Right forelimb (tissue), 1 donor: ENCODE results near the gene SKIL.
A peak's percentile ranks its signal among the peaks of the same experiment; 100 is the strongest.

Experiments used
- DNase-seq: peaks from one replicate; pipeline ENCODE4 v3.0.0-alpha.2; 2018

Gene SKIL

GRCh38 chr3:170405101-170405500 is 47.6 kb downstream of the SKIL start:
- no peak for DNase-seq

- DNase-seq: no peak
These were observed 53.0 kb downstream of the SKIL start for GRCh38 chr3:170410428-170411029.

- no peak for DNase-seq
These were observed 55.8 kb downstream of the SKIL start for GRCh38 chr3:170413291-170413690.

GRCh38 chr3:170414202-170414663 is 56.7 kb downstream of the SKIL start:
- DNase-seq: peak; percentile 58

GRCh38 chr3:170417090-170417489 is 59.6 kb downstream of the SKIL start:
- no peak for DNase-seq

GRCh38 chr3:170418422-170419398 is 61.2 kb downstream of the SKIL start, which contains the start of gene CLDN11:
Gene CLDN11, plus strand, starts transcription at chr3:170418868. Its CDS starts 199 bp downstream, at chr3:170419067.
- peak; percentile 60 for DNase-seq

GRCh38 chr3:170419557-170420087 is 62.1 kb downstream of the SKIL start:
- peak; percentile 48 for DNase-seq

GRCh38 chr3:170420307-170420821 is 62.8 kb downstream of the SKIL start:
- no peak for DNase-seq

- no peak for DNase-seq
These were observed 63.7 kb downstream of the SKIL start for GRCh38 chr3:170421111-170421641.

GRCh38 chr3:170421758-170422157 is 64.2 kb downstream of the SKIL start:
- no peak for DNase-seq

- no peak for DNase-seq
These were observed 65.6 kb downstream of the SKIL start for GRCh38 chr3:170423001-170423615.

GRCh38 chr3:170424879-170425278 is 67.4 kb downstream of the SKIL start:
- DNase-seq: no peak

- DNase-seq: no peak
These were observed 68.2 kb downstream of the SKIL start for GRCh38 chr3:170425491-170426239.

GRCh38 chr3:170426240-170426797 is 68.8 kb downstream of the SKIL start:
- no peak for DNase-seq

GRCh38 chr3:170428095-170428494 is 70.6 kb downstream of the SKIL start:
- DNase-seq: no peak

GRCh38 chr3:170429050-170429449 is 71.5 kb downstream of the SKIL start:
- no peak for DNase-seq

- no peak for DNase-seq
These were observed 73.5 kb downstream of the SKIL start for GRCh38 chr3:170431054-170431453.

- no peak for DNase-seq
These were observed 74.9 kb downstream of the SKIL start for GRCh38 chr3:170432416-170432815.

- no peak for DNase-seq
These were observed 79.2 kb downstream of the SKIL start for GRCh38 chr3:170436697-170437096.

- no peak for DNase-seq
These were observed 79.7 kb downstream of the SKIL start for GRCh38 chr3:170437176-170437575.

GRCh38 chr3:170437696-170438407 is 80.3 kb downstream of the SKIL start:
- no peak for DNase-seq
